Measurements from ENCODE around the gene EMX2. TPM values are rescaled to one million over a fixed set of nuclear protein-coding genes. Genes with fewer than 3 reads are reported as not detected.

The EMX2 gene
- polyA plus RNA-seq, 5 donors: 0.09 to 0.60 (median 0.38) TPM; not detected in 2

- DNase-seq: no peak
Measured at GRCh38 chr10:117544004-117544701, 1.6 kb downstream of the EMX2 start.

GRCh38 chr10:117544711-117545140 lies 2.2 kb downstream of the EMX2 start:
- no peak for DNase-seq

- DNase-seq: no peak
Measured at GRCh38 chr10:117545141-117546019, 2.8 kb downstream of the EMX2 start.

DNA sequence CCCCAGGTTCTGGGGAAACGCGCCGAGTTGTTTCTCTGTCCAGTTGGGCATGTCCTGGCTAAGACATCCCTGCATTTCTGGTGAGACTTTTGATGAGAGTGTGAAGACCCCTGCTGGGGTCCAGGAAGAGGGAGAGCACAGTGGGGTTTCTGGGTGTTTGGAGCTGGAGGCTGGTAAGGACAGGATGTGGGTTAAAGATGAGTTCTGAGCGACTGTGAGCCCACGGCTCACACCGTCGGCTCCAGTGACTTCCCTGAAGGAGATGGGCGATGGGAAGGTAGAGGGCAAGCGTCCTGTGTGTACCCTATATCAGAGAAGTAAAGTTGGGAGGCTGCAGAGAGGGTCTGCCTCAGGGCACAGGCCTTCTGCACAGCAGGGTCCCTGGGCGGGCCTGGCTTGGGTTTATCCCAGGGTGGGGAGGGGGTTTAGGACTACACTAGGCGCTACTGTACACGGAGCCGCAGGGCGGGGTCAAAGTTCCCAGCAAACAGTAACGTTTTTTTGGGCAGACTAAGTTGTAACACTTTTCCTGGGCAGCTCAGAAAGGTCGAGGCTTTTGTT lies 3.6 kb downstream of the EMX2 start:
- DNase-seq: no peak

GRCh38 chr10:117546581-117547015 lies 4.1 kb downstream of the EMX2 start:
- DNase-seq: no peak

DNA sequence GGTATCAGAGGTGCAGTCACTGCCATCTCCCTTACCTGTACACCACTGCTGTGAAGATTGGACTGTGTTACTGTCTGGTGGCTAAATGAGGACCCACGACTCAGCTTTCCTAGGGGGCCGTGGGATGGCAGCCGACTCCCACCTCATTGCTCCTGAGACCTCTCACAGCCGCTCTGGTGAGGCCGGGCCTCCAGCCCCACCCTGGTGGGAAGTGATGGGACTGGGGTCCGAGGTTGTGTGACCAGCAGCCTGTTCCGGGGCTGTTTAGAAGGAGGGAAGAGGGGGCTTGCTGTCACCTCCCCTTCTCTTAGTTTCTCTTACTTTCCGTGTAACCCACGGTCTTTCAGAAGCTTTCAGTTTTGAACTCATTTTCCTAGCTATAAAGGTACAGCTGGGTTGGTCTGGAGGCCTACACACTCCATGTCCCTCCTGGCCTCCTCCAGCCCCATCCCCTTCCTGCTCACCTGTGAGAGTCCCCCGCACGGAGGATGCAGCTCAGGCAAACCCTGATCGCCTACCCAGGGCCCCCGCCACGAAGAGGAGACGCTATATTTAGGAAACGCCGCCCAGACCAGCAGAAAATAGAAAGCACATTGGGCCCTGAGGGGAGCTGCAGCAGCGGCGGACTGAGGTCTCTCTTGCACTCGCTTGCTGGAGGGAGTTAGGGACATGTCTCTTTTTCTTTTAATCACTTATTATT lies 4.6 kb downstream of the EMX2 start:
- no peak for DNase-seq

GRCh38 chr10:117547716-117548668 lies 5.4 kb downstream of the EMX2 start:
- DNase-seq: no peak

GRCh38 chr10:117549100-117549585 lies 6.6 kb downstream of the EMX2 start:
- no peak for DNase-seq

DNA sequence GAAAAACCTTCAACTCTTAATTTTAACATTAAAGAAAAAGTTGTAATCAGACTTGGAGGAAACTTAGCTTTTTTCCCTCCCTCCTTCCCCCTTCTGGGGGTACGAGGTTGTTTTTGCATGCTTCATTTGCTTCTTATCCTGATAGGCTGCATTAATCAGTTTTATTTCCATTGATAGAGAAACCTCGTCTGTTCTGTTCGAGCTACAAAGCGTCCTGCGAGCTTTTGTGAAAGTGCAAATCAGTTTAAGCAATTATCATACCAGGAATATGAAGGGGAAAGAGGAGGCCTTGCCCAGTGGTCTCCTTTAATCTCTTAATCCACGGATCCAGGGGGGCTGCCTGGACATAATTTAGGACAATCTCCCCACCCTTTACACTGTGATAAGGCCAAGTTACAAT lies 7.5 kb downstream of the EMX2 start:
- no peak for DNase-seq

GRCh38 chr10:117550599-117551329 lies 8.2 kb downstream of the EMX2 start:
- DNase-seq: no peak

DNA sequence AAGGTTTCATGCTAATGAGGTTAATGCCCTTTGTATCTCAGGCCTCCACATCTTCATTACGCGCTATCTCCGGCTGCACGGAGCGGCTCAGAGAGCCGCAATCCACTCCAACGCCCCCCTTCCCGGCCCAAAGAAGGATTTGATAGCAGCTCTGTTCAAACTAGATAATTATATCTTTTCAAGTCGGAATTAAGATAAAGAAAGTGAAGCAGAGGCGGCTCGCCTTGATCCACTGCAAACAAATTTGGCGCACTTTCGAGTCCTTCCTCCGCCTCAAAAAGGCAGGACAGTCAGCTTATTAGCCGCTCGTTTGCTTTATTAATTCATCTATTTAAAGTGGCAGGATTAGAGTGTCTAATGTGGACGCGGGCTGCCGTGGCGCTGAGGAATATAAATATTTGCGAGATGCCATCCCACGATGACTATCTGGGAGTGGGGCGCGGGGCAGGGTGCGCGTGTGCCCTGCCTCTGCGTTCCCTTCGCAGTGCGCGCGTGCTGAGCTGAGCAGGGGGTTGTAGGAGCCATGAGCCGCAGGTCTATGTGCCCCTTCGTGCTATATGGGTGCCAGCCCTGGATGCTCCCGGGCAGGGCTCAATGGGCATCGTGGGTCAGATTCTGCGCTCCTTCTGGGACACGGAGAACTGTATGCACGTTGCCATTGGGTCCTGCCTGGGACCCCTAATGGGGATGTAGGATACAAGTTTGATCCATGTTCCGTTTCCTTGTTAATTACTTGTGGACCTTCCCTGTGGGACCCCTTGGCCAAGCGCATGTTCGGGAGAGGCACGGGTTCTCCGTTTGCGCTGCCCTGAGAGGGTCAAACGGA lies 9.0 kb downstream of the EMX2 start:
- no peak for DNase-seq

DNA sequence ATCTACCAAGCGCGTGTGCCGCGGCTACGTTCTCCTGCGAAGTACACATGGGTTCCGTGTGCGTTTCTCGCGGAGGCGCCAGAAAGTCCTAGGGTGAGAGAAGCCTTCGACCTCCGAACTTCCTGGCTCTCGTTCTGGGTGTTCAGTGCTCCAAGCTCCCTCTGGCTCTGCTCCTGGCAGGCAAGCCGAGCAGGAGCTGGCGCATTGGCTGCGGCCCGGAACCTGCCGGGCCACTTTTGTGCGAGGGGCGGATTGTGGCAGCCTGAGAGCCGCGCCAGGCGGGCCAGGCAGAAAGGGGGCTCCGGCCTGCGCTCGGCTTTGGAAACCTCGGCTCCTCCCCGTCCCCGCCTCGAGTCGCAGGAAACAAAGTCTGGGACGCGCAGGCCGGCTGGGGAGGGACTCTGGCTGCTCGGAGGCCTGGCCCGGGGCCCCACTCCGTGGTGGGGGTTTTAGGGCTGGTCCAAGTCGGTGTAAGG lies 9.6 kb downstream of the EMX2 start:
- no peak for DNase-seq

GRCh38 chr10:117552701-117553141 lies 10.2 kb downstream of the EMX2 start:
- DNase-seq: no peak

- DNase-seq: no peak
Measured at GRCh38 chr10:117553142-117553814, 10.7 kb downstream of the EMX2 start.

GRCh38 chr10:117553815-117554172 lies 11.2 kb downstream of the EMX2 start:
- DNase-seq: no peak

DNA sequence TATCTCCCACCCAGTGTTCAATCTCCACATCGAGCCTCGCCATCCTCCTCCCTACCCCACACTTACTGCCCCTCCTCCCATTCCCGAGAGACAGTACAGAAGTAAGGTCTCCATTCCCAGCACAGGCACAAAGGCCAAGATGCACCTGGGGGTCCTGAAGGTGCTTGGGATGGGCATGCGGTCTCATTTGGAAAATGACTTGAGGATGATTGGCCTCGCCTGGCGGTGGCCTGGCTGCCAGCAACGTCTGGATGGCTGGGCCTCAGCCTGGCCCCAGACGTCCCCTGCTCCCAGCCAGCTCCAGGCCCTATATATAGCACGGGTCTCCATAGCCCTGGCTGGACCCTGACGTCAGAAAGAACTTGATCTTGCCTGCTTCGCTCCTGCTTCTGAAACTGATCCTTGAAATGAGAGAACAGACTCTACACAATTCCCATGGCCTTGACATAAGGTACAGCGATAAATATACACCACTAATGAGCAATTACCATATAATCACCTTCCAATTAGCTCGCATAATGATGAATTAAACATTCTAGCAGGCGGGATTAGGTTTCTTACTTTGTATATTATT lies 11.8 kb downstream of the EMX2 start:
- no peak for DNase-seq

DNA sequence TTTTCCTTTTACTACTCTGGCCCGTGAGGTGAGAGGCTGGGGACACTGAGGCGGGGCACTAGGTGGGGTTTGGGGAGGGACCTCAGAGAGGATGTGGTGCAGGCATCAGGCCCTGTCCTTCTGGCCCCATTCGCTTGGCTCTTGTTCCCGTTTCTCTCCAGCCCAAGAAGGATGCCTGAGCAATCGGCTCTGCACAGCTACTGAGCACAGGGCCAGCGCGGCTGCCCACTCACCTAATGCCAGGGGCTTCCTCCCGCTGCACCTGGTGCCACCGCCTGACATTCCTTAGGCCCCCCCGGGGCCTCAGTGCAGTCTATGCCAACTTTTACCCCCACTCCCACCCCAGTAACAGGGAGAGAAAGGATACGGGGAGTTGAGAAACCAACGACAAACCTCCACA lies 12.5 kb downstream of the EMX2 start:
- no peak for DNase-seq

GRCh38 chr10:117555863-117556262 lies 13.3 kb downstream of the EMX2 start:
- DNase-seq: no peak
